ENCODE measurements around the gene TGFBR1.

TGFBR1 gene

GRCh38 chr9:99104459-99105151 lies at the start of gene TGFBR1:
TGFBR1 (plus strand) TSS chr9:99105113; CDS start chr9:99105206, 93 bp downstream.
- peak; percentile 97 for DNase-seq (ENCODE audit: low spot score)

- DNase-seq (ENCODE audit: low spot score) = no peak
These were observed 49.5 kb upstream of the TGFBR1 start for GRCh38 chr9:99055384-99055783.

GRCh38 chr9:99056186-99056585 lies 48.7 kb upstream of the TGFBR1 start:
- DNase-seq (ENCODE audit: low spot score) = no peak

DNA sequence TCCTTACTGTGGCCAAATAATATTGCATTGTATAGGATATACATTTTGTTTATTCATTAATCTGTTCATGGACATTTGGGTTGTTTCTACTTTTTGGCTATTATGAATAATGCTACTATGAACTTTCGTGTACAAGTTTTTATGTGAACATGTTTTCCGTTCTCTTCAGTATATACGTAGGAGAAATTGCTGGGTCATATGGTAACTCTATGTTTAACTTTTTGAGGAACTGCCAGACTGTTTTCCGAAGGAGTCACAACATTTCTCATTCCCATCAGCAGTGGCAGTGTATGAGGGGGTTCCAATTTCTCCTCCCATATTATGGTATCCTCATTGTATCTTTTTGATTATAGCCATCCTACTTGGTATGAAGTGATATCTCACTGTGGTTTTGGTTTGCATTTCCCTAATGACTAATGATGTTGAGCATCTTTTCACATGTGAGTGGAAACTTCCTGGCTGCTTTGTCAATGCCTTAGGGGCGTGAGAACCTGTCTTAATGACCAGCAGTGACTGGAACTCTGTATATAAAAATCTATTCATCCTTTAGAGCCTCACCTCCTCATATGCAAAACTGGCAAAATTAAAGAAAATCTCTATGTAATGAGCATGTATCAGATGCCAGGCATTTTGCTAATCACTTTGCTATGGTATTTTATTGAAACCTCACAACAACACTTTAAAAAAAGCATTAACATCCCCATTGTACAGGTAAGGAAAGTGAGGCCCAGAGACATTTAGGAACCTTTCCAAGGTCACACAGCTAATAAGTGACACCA lies 47.8 kb upstream of the TGFBR1 start:
- no peak for DNase-seq (ENCODE audit: low spot score)

DNA sequence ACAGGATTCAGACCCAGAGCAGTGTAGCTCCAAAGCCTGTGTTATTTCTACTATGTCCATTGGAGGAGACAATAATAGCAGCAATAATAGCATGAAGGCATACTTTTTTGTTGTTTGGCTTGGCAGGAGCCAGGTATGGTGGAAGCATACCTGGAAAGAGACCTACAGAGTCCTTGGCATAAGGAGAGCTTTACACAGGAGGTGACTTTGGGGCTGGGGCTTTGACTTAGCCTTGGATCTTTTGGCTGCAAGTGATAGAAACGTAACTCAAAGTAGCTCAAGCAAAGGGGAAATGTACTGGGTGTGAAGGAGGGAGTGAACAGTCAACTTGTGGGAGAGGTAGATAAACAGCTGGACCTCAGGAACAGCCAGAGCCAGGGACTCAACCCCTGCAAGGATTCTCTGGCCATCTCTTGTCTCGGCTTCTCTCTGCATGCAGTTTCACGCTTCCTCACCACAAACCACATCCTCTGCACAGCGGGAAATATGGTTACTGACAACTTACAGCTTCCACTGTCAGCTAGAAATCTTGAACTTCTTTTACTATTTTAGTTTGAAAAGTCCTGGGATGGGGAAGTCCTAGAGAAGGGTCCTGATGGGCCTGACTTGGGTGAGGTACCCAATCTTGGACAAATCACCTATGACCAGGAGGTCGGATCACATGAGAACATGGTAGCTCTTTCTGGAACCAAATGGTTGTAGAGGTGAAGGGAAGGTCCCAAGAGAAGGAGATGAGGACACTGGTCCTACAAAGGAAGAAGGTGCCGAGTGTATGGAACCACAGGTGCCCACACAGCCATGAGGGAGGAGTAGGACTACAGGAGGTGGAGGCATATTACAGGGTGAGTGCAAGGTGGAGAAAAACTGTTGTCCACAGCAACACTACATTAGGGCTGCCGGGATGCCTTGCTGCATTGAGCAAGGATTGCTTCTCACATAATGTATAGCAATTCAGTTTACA lies 47.0 kb upstream of the TGFBR1 start:
- no peak for DNase-seq (ENCODE audit: low spot score)

- no peak for DNase-seq (ENCODE audit: low spot score)
These were observed 45.7 kb upstream of the TGFBR1 start for GRCh38 chr9:99058964-99059921.

DNA sequence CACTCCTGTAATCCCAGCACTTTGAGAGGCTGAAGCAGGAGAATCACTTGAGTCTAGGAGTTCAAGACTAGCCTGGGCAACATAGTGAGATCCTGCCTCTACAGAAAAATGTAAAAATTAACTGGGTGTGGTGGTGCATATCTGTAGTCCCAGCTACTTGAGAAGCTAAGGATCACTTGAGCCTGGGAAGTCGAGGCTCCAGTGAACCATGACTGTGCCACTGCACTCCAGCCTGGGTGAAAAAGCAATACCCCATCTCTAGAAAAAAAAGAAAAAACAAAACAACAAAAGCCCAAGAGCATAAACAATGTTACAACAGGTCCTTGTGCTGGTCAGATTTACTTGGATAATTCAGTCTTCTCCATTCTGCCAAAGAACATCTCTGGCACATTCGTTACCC lies 44.3 kb upstream of the TGFBR1 start:
- DNase-seq (ENCODE audit: low spot score) = no peak

DNA sequence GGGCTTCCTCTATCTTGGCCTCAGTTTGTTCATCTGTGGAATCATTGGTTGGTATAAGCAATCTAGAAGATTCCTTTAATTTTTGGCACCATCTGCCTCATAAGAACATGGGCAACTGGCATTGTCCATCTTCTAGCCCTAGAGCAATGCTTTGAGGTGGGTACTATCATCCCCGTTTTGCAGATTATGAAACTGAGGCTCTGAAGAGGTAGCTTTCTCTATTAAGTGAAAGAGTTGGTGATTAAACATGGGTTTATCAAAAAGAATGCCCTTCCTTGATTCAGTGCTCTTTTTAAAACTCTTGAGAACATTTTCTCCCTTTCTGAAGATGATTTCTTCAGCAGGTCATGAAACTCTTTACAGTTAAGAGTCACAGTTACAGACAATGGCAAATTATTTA lies 42.4 kb upstream of the TGFBR1 start:
- no peak for DNase-seq (ENCODE audit: low spot score)

DNA sequence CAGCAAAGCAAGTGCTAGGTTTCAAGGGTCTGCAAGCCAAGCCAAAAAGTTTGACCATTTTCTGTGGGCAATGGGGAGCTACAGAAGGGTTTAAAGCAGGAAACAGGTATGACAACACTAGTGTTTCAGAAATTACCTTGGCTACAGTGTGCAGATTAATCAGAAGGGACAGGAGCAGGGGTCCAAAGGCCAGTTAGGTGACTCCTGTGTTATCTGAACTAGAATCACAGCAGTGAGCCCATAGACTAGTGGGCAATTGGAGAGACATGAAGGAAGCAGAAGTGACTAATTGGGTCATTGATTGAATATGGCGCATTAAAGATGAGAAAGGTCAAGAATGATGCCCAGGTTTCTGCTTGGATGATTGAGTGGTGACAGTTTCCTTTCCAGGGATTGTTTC lies 41.4 kb upstream of the TGFBR1 start:
- no peak for DNase-seq (ENCODE audit: low spot score)

DNA sequence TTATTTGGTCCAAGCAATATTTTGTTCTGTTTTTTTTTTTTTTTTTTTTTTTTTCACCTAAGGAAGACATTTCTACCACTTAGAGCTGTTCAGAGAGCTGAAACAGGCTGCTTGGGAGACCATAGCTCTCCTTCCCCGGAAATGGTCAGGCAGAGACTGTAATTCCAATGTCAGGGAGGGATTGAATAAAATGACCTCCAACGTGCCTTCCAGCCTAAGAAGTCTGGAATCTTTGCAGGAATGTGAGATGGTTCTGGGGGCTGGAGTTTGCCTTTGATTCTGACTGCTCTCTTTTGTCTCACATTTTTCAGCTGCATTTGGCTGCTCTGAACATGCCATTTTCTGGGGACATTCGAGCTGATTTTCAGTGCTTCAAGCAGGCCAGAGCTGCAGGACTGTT lies 38.3 kb upstream of the TGFBR1 start:
- DNase-seq (ENCODE audit: low spot score) = no peak

- DNase-seq (ENCODE audit: low spot score) = no peak
These were observed 35.8 kb upstream of the TGFBR1 start for GRCh38 chr9:99069075-99069474.

GRCh38 chr9:99069546-99069945 lies 35.4 kb upstream of the TGFBR1 start:
- DNase-seq (ENCODE audit: low spot score) = no peak

- DNase-seq (ENCODE audit: low spot score) = no peak
These were observed 34.2 kb upstream of the TGFBR1 start for GRCh38 chr9:99070681-99071080.

DNA sequence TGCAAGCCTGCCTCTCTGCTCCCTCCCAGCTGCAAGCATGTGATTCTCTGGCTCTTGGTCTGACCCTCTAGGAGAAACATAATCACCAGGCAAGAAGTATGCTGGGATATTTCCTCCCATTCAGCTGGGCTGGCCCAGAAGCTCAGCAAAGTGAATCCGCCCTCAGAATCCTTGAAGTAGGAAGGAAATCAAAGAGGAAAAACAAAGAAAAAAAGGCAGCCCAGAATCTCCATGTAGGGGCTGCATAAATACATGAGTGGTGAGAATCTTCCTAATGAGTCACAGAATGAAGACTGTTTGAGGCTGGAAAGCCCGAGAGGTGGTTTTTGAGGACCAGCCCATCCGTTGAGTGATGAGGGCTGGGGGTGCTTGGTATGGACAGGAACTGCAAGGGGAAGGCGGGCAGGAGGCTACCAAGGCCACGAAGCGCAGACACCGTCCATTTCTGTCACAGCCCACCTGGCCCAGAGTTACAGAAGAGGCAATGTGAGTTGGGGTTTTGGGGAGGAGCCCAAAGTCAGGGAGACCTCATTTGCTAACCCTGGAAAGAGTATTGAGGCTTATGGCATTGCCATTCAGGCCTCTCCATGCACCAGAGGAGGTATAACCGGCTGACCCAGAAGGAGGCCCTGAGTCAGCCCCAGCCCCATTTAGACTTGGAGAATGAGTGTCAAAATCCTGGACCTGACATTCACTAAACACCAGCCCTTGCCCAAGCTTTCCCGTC lies 33.4 kb upstream of the TGFBR1 start:
- no peak for DNase-seq (ENCODE audit: low spot score)

GRCh38 chr9:99072040-99072394 lies 32.9 kb upstream of the TGFBR1 start:
- DNase-seq (ENCODE audit: low spot score) = no peak

- DNase-seq (ENCODE audit: low spot score) = no peak
These were observed 31.6 kb upstream of the TGFBR1 start for GRCh38 chr9:99073347-99073746.

GRCh38 chr9:99073985-99074901 lies 30.7 kb upstream of the TGFBR1 start:
- DNase-seq (ENCODE audit: low spot score) = no peak

GRCh38 chr9:99074902-99075245 lies 30.0 kb upstream of the TGFBR1 start:
- no peak for DNase-seq (ENCODE audit: low spot score)

DNA sequence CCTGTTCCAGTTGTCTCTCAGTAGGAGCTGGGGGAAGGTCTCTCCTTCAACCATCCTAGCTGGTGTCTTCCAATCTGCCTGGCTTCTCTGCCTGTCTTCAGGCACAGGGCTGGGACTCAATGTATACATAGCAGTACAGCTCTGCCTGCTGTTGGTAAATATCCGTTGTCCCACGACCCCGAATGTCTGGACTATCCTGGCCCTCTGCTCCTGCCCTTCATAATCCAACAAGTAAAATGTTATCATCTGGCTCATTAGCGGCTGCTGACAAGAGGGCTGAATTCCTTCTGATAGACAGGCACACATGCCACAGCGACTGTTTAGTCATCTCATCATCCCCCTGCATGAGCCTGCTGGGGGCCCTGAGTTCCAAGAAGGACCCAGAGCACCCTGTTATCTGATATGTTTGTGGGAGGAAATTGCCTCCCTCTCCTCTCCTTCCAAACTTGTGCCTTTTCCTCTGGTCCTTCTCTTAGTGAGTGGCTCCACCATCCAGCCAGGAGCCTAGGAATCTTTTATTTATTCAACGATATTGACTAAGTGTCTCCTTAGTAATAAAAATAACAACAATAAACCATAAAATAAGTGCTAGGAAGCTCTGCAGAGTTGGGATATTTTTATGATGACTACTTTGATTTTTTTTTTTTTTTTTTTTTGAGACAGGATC lies 29.5 kb upstream of the TGFBR1 start:
- DNase-seq (ENCODE audit: low spot score) = no peak

Measured in ecto neural progenitor cell (in vitro differentiated cells).